Measurements from ENCODE around the gene FNDC10. TPM values are rescaled to one million over a fixed set of nuclear protein-coding genes. Genes with fewer than 3 reads are reported as not detected.

The FNDC10 gene
- total RNA-seq, 1 experiment from 2014 or later = 8.4 TPM

DNA sequence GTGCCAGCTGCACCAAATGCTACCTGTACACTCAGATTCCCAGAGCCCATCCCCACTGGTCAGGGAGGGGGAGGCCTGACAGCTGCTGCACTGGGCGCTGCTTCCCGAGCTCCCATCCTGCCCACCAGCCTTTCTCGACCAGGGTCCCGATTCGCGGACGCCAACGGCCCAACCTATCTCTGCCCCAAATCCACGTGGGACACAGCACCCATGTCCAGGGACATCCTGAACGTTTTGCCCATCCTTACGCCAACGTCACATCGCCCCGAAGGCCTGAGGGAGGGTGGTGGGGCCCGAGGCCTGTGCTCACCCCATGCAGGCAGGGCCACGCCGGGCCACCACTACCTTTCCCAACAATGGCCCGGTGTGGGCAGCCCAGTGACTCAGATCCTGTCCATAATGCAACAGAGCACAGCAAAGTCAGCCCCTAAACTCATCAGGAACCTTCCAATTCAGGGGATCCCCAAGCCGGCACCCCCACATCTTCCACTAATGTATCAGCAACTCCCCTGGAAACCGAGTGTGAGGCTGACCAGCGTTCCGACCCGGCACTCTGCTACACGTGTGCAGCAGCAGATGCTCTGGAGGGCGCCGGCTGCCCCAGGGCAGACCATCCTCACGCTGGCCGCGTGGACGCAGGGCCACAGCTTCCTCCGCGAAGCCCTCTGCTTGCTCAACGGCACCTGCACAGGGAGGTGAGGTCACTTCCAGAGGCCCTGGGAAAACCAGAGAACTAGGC is 48.2 kb downstream of the FNDC10 start:
- POLR2A ChIA-PET = no interaction called here
- TF ChIP-seq ELF1 (IDR thresholded peaks at IDR 0.05; ENCODE audit: borderline replicate concordance, low read depth) (no peak), ZBTB33 (IDR thresholded peaks at IDR 0.05; ENCODE audit: extremely low read depth, insufficient replicate concordance, low read length) (no peak), ZNF274 (IDR thresholded peaks at IDR 0.05; ENCODE audit: low read depth, low read length) (no peak), EGR1 (IDR thresholded peaks at IDR 0.05; ENCODE audit: low read depth) (no peak), RAD21 (IDR thresholded peaks at IDR 0.05; ENCODE audit: low read depth) (no peak), SIN3A (IDR thresholded peaks at IDR 0.05; ENCODE audit: low read depth) (no peak), SRF (IDR thresholded peaks at IDR 0.05; ENCODE audit: low read depth) (no peak), CEBPB (IDR thresholded peaks at IDR 0.05; ENCODE audit: low read depth) (no peak), ZFX (IDR thresholded peaks at IDR 0.05) (no peak), POLR2A (IDR thresholded peaks at IDR 0.05; ENCODE audit: borderline replicate concordance, extremely low read depth, insufficient read depth, insufficient read length) (no peak), SP1 (IDR thresholded peaks at IDR 0.05; ENCODE audit: low read depth) (no peak)
- TF ChIP-seq, protein P1, sequence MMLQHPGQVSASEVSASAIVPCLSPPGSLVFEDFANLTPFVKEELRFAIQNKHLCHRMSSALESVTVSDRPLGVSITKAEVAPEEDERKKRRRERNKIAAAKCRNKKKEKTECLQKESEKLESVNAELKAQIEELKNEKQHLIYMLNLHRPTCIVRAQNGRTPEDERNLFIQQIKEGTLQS (IDR thresholded peaks at IDR 0.05) = no peak
- Histone ChIP-seq H3K4me1 (ENCODE audit: control insufficient read depth in 1 of 2, insufficient read depth in 2 of 2, low read length in 2 of 2) (peaks cover 0 to 10% of the 10 kb centered on the region in 2 experiments; a peak in 2 of 4 replicates), H3K4me3 (replicated peaks in 1 of 2; ENCODE audit: low read depth in 1 of 2, low read length in 2 of 2) (no peak overlapping the region), H3K9ac (ENCODE audit: low read length) (no peak overlapping the region), H2AFZ (ENCODE audit: low read depth, low read length, poor library complexity, severe bottlenecking) (no peak overlapping the region), H3K36me3 (ENCODE audit: control insufficient read depth in 1 of 2, insufficient read depth in 2 of 2, low read length in 2 of 2) (peaks cover 0 to under 1% of the 10 kb centered on the region in 2 experiments; a peak in 2 of 4 replicates), H4K20me1 (ENCODE audit: insufficient read depth) (no peaks in the 10 kb centered on the region), H3K9me3 (ENCODE audit: control insufficient read depth in 1 of 2, insufficient read depth in 1 of 2, low read depth in 1 of 2, low read length in 2 of 2) (no peaks in the 10 kb centered on the region), H3K79me2 (ENCODE audit: insufficient read depth, low read length) (peaks cover 30% of the 10 kb centered on the region; the same call in 1 of the 2 replicates), H3K27ac (ENCODE audit: low read depth, low read length) (no peak overlapping the region), H3K27me3 (ENCODE audit: insufficient read depth, low read length) (no peaks in the 10 kb centered on the region), H3K4me2 (ENCODE audit: low read length) (no peak overlapping the region), H3K9me2 (ENCODE audit: insufficient read depth) (no peaks in the 10 kb centered on the region)
- RAD21 ChIA-PET (ENCODE audit: low non-redundant PET in 1 of 2, low total read pairs in 2 of 2, uncharacterized antibody in 2 of 2, unreplicated experiment in 2 of 2) = no interaction called here
- no peak for DNase-seq (ENCODE audit: low read depth, low spot score)
- intact Hi-C loops (cut with micrococcal nuclease) = no loop called here
- CTCF ChIA-PET = no interaction called here
- BruUV-seq (replicated peaks) = no TSS peak
- no peak for ATAC-seq

Data from HCT116 (cell line).